ENCODE results near the gene MACROD2.

The MACROD2 gene

GRCh38 chr20:15077733-15078250 is 1082.5 kb downstream of the MACROD2 start:
- no peak overlapping the region for H3K4me3 ChIP-seq (ENCODE audit: control insufficient read depth, low read depth, low read length)
- no peak for TF ChIP-seq CTCF (IDR thresholded peaks at IDR 0.05; ENCODE audit: control insufficient read depth, insufficient read depth, low read depth, low read length, missing control alignments)
- no peak for DNase-seq (ENCODE audit: low read depth)

GRCh38 chr20:15079594-15080340 is 1084.5 kb downstream of the MACROD2 start:
- no peak overlapping the region for H3K4me3 ChIP-seq (ENCODE audit: control insufficient read depth, low read depth, low read length)
- DNase-seq (ENCODE audit: low read depth): no peak
- no peak for TF ChIP-seq CTCF (IDR thresholded peaks at IDR 0.05; ENCODE audit: control insufficient read depth, insufficient read depth, low read depth, low read length, missing control alignments)

GRCh38 chr20:15081261-15081660 is 1085.9 kb downstream of the MACROD2 start:
- TF ChIP-seq CTCF (IDR thresholded peaks at IDR 0.05; ENCODE audit: control insufficient read depth, insufficient read depth, low read depth, low read length, missing control alignments): no peak
- H3K4me3 ChIP-seq (ENCODE audit: control insufficient read depth, low read depth, low read length): no peak overlapping the region
- DNase-seq (ENCODE audit: low read depth): no peak

GRCh38 chr20:15091421-15092037 is 1096.2 kb downstream of the MACROD2 start:
- no peak for TF ChIP-seq CTCF (IDR thresholded peaks at IDR 0.05; ENCODE audit: control insufficient read depth, insufficient read depth, low read depth, low read length, missing control alignments)
- DNase-seq (ENCODE audit: low read depth): no peak
- H3K4me3 ChIP-seq (ENCODE audit: control insufficient read depth, low read depth, low read length): no peak overlapping the region

GRCh38 chr20:15098351-15098750 is 1103.0 kb downstream of the MACROD2 start:
- no peak overlapping the region for H3K4me3 ChIP-seq (ENCODE audit: control insufficient read depth, low read depth, low read length)
- DNase-seq (ENCODE audit: low read depth): no peak
- TF ChIP-seq CTCF (IDR thresholded peaks at IDR 0.05; ENCODE audit: control insufficient read depth, insufficient read depth, low read depth, low read length, missing control alignments): no peak

GRCh38 chr20:15099130-15099529 is 1103.8 kb downstream of the MACROD2 start:
- H3K4me3 ChIP-seq (ENCODE audit: control insufficient read depth, low read depth, low read length): no peak overlapping the region
- DNase-seq (ENCODE audit: low read depth): no peak
- TF ChIP-seq CTCF (IDR thresholded peaks at IDR 0.05; ENCODE audit: control insufficient read depth, insufficient read depth, low read depth, low read length, missing control alignments): no peak
